Measurements from ENCODE around the gene TET2. TPM values are rescaled to one million over a fixed set of nuclear protein-coding genes. Genes with fewer than 3 reads are reported as not detected.

Gene TET2
- total RNA-seq, 1 experiment from 2014 or later = 13.1 TPM

DNA sequence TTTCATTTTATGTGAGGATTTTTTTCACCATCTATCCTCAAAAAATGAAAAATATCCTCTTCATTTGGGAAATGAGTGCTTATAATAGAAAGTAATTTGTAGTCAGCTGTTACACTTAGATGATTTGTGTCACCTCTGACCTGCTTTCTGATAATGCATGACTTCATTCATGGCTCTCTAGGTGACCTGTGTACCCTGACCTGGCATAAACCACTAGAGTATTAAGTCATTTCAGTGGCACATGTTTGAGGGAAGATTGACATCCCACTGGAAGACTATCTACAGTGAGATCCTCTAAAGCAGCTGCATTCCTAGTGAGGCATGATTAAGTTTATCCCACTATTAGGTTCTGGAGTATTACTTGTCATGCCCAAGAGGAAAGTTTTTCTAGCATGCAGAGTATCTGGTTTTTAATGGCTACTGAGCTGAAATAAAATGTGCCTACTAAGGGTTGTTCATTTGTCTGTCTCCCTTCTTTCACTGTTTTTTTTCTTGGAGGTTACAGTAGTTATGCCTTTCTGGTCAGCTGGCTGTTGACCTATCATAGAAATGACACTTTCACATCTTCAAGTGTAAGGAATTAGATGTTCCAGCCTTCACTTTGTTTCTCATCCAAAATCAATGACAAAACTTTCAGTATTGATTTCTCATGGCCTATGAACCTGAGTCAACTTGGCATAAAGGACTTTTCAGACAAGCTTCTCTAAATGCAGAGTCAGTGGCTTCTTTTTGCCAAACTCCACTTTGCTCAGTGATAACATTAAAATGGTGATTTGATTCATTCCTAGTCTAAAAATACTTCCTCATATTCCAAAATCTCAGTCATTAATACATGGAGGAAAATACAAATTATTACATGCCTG, 33.1 kb downstream of the TET2 start:
- H3K9me3 ChIP-seq (replicated peaks) = no peaks in the 10 kb centered on the region
- DNase-seq (ENCODE audit: low read depth in 1 of 2, low spot score in 2 of 2) = no peak

DNA sequence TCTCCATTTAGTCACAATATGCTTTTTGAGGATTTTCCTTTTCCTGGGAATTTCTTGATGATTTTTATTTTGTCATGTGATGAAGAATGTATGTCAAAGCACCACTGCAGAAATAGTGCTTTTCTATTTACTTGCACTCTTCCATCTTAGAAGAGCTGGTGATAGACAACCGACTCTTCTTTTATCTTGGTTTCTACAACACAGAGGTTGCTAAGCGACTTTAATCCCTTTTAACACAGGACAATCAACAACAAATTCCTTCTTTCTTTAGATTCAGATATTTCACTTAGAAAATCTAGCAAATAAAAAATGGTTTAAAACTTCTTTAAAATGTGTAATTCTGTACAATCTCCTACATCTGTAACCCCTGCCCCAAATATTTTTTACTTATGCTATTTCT, 34.6 kb downstream of the TET2 start:
- no peaks in the 10 kb centered on the region for H3K9me3 ChIP-seq (replicated peaks)
- H3K4me1 ChIP-seq (replicated peaks) = no peaks in the 10 kb centered on the region; the same call in 1 of the 2 replicates
- H3K4me3 ChIP-seq = no peak overlapping the region
- no peak overlapping the region for H3K27ac ChIP-seq
- H3K27me3 ChIP-seq (replicated peaks) = no peaks in the 10 kb centered on the region
- H3K36me3 ChIP-seq = peaks cover 4% of the 10 kb centered on the region; the same call in 1 of the 2 replicates
- no peak for DNase-seq (ENCODE audit: low read depth in 1 of 2, low spot score in 2 of 2)

More for the DNA sequence above, 33.1 kb downstream of the TET2 start:
- no peaks in the 10 kb centered on the region for H3K27me3 ChIP-seq (replicated peaks)
- no peak overlapping the region for H3K27ac ChIP-seq
- H3K36me3 ChIP-seq = peaks cover 4% of the 10 kb centered on the region; the same call in 1 of the 2 replicates
- no peaks in the 10 kb centered on the region for H3K4me1 ChIP-seq (replicated peaks)
- H3K4me3 ChIP-seq = no peak overlapping the region

DNA sequence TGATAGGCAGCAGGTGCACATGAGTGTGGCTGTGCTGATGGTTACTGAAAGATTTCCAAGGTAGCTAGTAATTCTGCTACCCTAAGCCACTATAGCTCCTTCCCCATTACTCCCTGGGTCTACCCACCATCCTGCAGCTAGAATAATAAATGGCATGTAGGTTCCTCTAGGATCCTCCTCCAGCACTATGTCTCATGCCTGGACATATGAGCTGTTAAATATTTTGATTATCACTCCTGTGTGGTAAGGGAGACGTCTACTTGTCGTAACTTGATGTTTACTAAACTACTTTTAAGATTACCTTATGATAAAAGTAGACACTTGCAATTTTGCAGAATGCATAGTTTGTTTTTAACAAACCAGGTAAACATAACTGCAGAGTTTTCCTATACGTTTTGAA, 35.5 kb downstream of the TET2 start:
- Histone ChIP-seq H3K27ac (no peak overlapping the region), H3K9me3 (replicated peaks) (no peaks in the 10 kb centered on the region), H3K4me1 (replicated peaks) (peaks cover 4% of the 10 kb centered on the region; the same call in 1 of the 2 replicates), H3K4me3 (no peak overlapping the region), H3K36me3 (peaks cover 4% of the 10 kb centered on the region; the same call in 1 of the 2 replicates), H3K27me3 (replicated peaks) (no peaks in the 10 kb centered on the region)
- no peak for DNase-seq (ENCODE audit: low read depth in 1 of 2, low spot score in 2 of 2)

DNA sequence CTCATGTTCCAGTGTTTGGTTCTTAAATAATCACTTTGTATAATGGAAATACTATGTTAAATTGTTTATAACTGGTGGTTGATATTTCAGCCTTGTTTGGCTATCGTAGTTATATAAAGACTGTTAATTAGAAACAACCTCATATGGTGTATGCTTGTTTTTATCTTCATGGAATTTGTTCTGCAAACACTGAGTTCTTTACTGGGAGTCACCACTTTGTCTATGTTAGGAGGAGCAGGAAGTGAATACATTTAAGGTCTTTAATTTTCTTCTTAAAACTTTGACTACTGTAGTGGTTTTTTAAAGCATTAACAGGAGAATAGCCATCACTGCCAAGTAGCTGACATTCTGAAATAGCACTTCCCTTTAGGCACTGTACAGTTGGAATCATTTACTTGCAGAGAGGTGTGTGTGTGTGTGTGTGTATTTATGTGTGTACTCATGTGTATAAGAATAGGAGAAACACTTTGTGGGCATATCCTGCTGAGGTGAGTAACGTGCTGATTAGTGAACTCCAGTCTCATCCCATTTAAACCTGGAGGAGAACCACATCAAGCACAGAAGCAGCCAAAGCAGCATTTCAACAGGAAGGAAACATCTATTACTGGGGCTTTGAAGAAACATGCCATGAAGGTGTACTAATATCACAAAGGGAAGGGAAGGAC, 37.8 kb downstream of the TET2 start:
- Histone ChIP-seq H3K36me3 (peaks cover 4% of the 10 kb centered on the region; the same call in 1 of the 2 replicates), H3K4me3 (no peak overlapping the region), H3K27ac (no peak overlapping the region), H3K4me1 (replicated peaks) (peaks cover 4% of the 10 kb centered on the region; the same call in 1 of the 2 replicates), H3K9me3 (replicated peaks) (no peaks in the 10 kb centered on the region), H3K27me3 (replicated peaks) (no peaks in the 10 kb centered on the region)
- DNase-seq (ENCODE audit: low read depth in 1 of 2, low spot score in 2 of 2) = no peak

DNA sequence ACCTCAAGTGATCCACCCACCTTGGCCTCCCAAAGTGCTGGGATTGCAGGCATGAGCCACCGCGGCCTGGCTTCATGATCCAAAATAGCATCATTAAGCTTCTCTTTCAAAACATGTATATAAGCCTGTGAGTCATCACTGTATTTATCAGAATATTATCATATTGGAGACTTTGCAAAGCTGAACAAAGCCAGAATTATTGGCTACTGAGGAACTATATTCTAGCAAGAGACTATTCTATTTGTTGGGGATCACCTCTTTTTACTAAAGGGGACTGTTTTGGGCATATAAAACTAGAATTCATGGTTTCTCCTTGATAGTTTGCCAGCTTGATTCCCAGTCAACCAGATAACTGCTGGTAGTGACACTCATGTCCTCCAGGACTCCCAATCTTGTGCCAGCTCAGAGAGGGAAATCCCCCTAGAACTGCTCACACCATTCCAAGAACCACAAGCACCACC, 40.1 kb downstream of the TET2 start:
- DNase-seq (ENCODE audit: low read depth in 1 of 2, low spot score in 2 of 2) = peak in 1 of 2 experiments; percentile 29
- Histone ChIP-seq H3K36me3 (peaks cover 11% of the 10 kb centered on the region; the same call in 1 of the 2 replicates), H3K4me1 (replicated peaks) (peaks cover 7% of the 10 kb centered on the region; the same call in 1 of the 2 replicates), H3K27ac (no peak overlapping the region), H3K27me3 (replicated peaks) (no peaks in the 10 kb centered on the region), H3K4me3 (no peak overlapping the region), H3K9me3 (replicated peaks) (no peaks in the 10 kb centered on the region)

DNA sequence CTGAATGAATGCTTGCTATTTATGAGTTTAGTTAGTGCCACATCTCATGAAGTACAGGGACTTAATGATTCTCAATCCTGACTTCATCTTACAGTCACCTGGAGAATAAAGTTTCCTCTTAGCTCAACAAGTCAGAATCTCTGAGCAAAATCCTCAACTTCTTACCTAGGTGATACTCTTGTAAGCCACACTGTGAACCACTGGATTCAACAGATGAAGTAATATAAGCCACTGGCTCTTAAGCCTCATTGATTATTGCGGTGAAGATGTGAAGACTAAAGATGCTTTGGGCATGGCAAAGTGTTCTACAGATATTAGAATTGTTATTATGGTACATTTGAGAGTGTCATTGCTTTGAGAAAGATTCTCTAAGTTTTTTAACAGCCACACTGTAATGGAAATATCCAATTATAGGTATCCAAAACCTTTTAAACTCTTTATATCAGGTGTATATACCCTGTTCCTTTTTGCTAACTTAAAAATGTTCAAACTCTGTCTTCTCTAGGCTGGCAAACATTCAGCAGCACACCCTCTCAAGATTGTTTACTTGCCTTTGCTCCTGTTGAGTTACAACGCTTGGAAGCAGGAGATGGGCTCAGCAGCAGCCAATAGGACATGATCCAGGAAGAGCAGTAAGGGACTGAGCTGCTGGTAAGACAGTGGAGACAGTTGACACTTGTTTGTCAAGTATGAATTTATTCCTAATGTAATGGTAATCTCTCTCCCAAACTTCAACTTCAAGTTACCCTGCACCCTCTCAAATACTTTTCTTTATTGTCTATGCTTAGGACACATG, 43.4 kb downstream of the TET2 start:
- peaks cover 24% of the 10 kb centered on the region for H3K4me1 ChIP-seq (replicated peaks)
- H3K4me3 ChIP-seq = no peak overlapping the region
- H3K27ac ChIP-seq = no peak overlapping the region
- H3K27me3 ChIP-seq (replicated peaks) = no peaks in the 10 kb centered on the region
- no peaks in the 10 kb centered on the region for H3K9me3 ChIP-seq (replicated peaks)
- H3K36me3 ChIP-seq = 0 out of 2 replicates have a peak, but pooled peaks cover 7% of the 10 kb centered on the region
- DNase-seq (ENCODE audit: low read depth in 1 of 2, low spot score in 2 of 2) = no peak

DNA sequence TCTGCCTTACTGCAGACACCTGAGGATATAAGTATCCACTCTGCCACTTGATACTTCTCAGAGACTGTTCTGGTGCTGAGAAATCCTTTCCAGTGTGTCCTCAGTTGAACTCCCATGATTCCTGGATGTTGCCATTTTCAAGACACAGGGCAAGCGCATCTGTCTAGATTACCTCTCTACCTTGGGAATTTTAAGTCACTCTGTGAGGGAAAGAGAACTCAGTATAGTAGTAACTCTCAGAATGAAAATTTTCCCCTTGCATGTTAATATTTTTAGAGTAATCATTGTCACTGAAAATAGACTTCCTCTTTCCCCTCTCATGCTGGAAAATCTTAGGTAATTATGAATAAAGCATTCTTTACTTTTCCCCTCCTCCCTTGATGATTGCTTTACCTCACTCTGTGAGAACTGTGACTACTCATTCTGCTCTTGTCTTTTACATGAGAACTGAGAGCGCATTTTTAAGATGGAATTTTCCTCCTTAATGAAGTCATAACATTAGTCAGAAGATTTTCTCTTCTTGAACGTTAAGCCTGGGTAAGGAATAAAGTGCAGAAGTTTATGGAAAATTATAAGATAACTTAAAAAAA, 45.0 kb downstream of the TET2 start:
- no peaks in the 10 kb centered on the region for H3K9me3 ChIP-seq (replicated peaks)
- 0 out of 2 replicates have a peak, but pooled peaks cover 7% of the 10 kb centered on the region for H3K36me3 ChIP-seq
- H3K27ac ChIP-seq = no peak overlapping the region
- no peak overlapping the region for H3K4me3 ChIP-seq
- DNase-seq (ENCODE audit: low read depth in 1 of 2, low spot score in 2 of 2) = no peak
- peaks cover 36% of the 10 kb centered on the region for H3K4me1 ChIP-seq (replicated peaks)
- no peaks in the 10 kb centered on the region for H3K27me3 ChIP-seq (replicated peaks)

DNA sequence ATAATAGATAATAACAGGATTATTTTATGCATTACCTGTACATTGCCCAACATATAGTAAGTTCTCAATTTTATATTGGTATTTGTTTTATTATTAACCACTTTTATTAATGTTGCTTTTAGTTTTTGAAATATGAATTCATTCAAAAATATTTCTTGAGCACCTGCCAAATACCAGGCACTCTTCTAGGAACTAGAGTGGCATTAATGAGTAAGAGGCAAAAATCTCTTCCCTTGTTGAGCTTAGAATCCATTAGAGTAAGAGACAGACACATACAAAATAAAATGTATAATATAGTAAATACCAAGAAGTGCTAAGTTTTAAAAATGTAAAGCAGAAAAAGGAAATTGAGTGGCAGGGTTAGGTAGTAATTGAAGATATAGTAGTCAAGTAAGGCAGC, 45.8 kb downstream of the TET2 start:
- H3K36me3 ChIP-seq = 0 out of 2 replicates have a peak, but pooled peaks cover 7% of the 10 kb centered on the region
- H3K27me3 ChIP-seq (replicated peaks) = no peaks in the 10 kb centered on the region
- no peaks in the 10 kb centered on the region for H3K9me3 ChIP-seq (replicated peaks)
- no peak overlapping the region for H3K27ac ChIP-seq
- H3K4me1 ChIP-seq (replicated peaks) = peaks cover 42% of the 10 kb centered on the region
- no peak overlapping the region for H3K4me3 ChIP-seq
- no peak for DNase-seq (ENCODE audit: low read depth in 1 of 2, low spot score in 2 of 2)

DNA sequence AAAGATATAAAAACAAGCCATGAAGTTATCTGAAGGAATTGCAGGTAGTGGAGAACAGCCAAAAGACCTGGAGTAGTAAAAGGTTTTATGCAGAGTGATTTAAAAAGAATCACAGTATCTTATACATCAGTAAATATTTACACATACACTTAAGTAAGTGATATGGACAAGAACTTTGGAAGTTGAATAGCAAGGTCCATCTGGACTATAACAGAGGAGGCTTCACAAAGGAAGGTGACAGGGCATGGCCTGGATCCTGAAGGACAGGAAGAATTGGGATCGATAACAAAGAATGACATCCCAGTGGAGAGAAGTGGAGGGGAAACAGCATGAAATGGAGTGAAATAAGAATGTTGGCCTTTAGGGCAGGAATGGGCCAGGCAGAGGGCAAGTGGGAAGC, 46.2 kb downstream of the TET2 start:
- DNase-seq (ENCODE audit: low read depth in 1 of 2, low spot score in 2 of 2) = no peak
- Histone ChIP-seq H3K36me3 (0 out of 2 replicates have a peak, but pooled peaks cover 7% of the 10 kb centered on the region), H3K27me3 (replicated peaks) (no peaks in the 10 kb centered on the region), H3K4me3 (no peak overlapping the region), H3K27ac (no peak overlapping the region), H3K9me3 (replicated peaks) (no peaks in the 10 kb centered on the region), H3K4me1 (replicated peaks) (peaks cover 45% of the 10 kb centered on the region)

DNA sequence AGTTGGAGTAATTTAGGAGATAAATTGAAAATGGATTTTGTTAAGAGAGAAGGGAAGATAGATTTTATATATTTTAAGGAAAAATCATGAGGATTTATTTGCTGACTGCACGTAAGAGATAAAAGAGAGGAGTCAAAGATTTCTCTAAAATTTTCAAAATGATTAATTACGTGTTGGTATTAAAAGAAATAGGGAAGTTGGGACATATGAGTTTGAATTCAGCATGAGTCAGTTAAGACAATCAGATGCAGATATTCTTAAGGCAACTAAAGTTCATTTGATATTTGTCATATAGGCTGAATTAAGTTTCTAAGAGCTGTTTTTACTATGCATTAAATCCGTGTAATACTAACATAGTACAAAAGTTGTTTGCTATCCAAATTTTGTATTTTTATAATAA, 46.9 kb downstream of the TET2 start:
- Histone ChIP-seq H3K4me3 (no peak overlapping the region), H3K4me1 (replicated peaks) (peaks cover 47% of the 10 kb centered on the region), H3K36me3 (0 out of 2 replicates have a peak, but pooled peaks cover 7% of the 10 kb centered on the region), H3K27me3 (replicated peaks) (no peaks in the 10 kb centered on the region), H3K9me3 (replicated peaks) (no peaks in the 10 kb centered on the region), H3K27ac (no peak overlapping the region)
- no peak for DNase-seq (ENCODE audit: low read depth in 1 of 2, low spot score in 2 of 2)

DNA sequence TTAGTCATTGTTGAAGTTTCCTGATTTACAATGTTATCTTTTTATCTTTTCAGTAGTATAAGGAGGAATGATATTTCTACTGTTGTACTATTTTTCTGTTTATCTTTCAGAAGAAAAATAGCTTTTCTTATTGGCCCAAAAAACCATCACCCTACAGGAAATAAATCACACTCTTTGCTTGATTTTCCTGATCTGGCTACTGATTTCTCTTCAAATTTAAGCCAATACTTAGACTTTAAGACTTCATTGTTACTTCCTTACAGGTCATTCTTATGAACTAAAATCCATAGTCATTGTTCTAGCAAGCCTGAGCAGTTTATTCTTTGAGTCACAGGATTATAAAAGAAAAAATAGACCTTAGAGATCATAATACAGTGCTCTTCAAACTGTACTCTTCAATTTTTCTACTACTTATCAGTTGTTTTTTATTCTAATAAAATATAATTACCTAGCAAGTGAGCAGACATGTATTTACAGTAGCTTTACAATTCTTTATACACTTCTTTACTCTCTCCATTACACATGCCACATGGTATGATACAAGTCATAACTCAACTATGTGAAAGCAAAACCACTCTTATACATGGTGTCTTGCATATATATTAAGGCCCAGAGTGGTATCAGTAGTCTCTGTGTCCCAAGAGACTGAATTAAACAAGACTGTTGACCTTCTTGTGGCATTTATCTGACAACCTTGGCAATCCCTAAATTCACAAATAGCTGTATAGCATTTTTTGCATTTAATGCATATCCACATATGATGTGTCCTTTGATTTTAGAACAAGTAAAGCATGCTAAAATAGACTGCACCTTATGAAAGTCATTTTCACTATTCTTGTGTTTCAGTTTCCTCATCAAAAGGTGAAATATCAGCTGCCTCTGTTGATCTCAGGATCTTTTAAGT, 47.9 kb downstream of the TET2 start:
- H3K27me3 ChIP-seq (replicated peaks) = no peaks in the 10 kb centered on the region
- DNase-seq (ENCODE audit: low read depth in 1 of 2, low spot score in 2 of 2) = peak in 1 of 2 experiments; percentile 34
- H3K27ac ChIP-seq = peak overlapping the region; percentile 42
- H3K9me3 ChIP-seq (replicated peaks) = no peaks in the 10 kb centered on the region
- no peak overlapping the region for H3K4me3 ChIP-seq
- 0 out of 2 replicates have a peak, but pooled peaks cover 7% of the 10 kb centered on the region for H3K36me3 ChIP-seq
- peaks cover 47% of the 10 kb centered on the region for H3K4me1 ChIP-seq (replicated peaks)

DNA sequence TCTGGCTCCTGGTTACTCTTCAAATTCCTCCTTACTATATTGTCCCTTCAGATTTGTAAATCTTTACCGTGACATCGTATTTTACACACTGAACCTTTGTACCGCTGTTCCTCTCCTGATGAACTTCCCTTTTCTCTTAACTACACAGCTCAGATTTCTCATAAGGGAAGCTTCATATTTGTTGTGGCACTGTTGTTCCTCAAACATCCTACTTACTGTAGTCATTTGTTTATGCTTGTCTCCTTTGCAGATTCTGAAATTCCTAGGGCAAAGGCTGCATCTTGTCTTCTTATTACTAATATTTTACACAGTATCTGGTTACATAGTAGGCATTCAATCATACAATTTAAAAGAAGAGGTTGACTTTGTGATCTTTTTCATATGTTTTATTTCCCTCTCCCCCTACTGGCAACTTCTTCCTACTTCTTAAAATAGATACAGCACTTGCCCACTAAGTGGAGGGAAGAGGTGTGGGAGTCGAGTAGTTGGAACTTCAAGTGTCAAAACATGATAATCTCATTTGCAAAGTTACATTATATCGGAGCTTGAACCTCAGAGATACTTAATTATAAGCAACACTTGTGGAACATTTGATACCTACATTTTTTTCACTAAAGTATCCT, 50.0 kb downstream of the TET2 start:
- no peaks in the 10 kb centered on the region for H3K9me3 ChIP-seq (replicated peaks)
- peaks cover 45% of the 10 kb centered on the region for H3K4me1 ChIP-seq (replicated peaks)
- H3K27me3 ChIP-seq (replicated peaks) = no peaks in the 10 kb centered on the region
- no peak overlapping the region for H3K4me3 ChIP-seq
- DNase-seq (ENCODE audit: low read depth in 1 of 2, low spot score in 2 of 2) = peak in 1 of 2 experiments; percentile 31
- no peak overlapping the region for H3K27ac ChIP-seq
- H3K36me3 ChIP-seq = no peaks in the 10 kb centered on the region

All from SJSA1 (cell line).